ENCODE results near the gene SPACA4.

The SPACA4 gene

DNA sequence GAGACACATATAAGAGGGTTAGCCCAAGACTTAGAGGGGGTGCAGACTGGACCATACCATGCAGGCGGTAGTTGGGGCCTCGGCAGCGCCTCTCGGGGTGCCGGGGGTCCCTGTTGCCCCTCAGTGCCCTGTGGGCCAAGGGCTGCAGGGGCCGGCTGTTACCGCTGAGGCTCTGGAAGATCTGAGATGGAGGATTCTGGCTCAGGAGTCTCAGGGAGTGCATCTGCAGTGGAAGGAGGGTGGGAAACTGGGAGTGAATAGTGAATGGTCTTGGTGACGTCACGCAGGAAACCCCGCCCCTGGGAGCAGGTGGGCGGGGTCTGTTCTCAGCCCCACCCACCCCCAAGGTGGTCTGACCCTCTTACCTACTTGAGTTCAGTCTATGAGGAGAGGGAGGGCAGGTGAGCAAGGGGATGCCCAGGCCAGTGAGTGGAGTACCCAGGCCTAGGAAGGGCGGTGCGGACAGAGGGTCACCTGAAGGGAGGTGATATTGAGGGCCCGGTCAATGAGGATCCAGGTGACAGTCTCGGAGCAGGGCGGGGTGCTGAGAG is 32.4 kb downstream of the SPACA4 start:
- TF ChIP-seq, protein P1, sequence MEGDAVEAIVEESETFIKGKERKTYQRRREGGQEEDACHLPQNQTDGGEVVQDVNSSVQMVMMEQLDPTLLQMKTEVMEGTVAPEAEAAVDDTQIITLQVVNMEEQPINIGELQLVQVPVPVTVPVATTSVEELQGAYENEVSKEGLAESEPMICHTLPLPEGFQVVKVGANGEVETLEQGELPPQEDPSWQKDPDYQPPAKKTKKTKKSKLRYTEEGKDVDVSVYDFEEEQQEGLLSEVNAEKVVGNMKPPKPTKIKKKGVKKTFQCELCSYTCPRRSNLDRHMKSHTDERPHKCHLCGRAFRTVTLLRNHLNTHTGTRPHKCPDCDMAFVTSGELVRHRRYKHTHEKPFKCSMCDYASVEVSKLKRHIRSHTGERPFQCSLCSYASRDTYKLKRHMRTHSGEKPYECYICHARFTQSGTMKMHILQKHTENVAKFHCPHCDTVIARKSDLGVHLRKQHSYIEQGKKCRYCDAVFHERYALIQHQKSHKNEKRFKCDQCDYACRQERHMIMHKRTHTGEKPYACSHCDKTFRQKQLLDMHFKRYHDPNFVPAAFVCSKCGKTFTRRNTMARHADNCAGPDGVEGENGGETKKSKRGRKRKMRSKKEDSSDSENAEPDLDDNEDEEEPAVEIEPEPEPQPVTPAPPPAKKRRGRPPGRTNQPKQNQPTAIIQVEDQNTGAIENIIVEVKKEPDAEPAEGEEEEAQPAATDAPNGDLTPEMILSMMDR (IDR thresholded peaks at IDR 0.05): no peak

DNA sequence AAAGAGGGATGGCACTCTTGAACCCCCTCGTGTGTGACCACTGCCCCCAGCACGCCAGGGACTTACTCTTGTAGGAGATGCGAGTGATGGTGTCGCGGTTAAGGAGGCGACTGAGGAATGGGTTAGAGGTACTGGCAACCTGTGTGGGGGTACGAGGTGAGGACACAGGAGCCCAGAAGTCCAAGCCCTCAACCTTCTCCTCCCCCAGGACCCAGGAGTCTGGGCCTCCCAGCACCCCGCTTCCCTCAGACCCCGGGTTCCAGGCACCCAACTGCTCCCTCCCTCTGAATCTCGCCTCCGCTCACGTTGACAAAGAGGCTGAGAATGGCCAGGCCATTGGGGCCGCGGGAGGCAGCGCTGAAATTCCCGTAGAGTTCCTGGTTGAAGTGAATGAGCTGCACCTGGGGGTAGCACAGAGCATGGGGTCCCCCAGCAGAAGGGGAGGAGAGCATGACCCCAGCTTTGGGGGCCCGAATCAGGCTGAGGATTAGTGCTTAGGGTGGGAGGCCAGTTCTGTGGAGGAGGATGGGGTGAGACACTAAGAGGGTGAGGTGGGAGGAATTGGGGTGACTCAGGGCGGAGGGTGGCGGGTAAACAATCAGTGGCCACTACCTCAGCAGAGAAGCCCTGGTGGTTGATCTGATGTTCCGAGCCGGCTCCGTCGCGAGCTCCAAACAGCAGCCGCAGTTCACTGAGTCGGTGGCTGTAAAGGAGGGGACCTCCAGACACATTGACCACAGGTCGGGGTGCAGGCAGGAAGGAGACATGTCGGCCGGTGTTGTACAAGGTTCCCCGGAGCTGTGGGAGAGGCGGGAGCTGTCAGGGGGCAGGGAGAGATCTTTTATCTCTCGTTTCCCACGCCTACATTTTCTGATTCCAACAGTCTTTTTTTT is 33.2 kb downstream of the SPACA4 start:
- TF ChIP-seq, protein P1 (IDR thresholded peaks at IDR 0.05): no peak

DNA sequence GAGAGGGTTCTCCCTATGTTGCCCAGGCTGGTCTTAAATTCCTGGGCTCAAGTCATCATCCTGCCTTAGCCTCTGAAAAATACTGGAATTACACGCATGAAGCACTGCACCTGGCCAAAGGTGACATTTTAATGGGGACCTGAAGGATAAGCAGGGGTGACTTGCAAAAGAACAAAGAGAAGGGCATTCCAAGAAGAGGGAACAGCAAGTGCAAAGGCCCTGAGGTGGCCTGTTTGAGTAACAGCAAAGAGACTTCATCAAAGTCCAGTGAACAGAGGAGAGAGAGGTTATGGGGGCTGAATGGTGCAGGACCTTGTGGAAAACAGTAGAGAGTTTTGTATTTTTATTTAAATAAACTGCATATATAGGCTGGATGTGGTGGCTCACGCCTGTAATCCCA is 35.3 kb downstream of the SPACA4 start:
- TF ChIP-seq, protein P1 (IDR thresholded peaks at IDR 0.05): no peak

DNA sequence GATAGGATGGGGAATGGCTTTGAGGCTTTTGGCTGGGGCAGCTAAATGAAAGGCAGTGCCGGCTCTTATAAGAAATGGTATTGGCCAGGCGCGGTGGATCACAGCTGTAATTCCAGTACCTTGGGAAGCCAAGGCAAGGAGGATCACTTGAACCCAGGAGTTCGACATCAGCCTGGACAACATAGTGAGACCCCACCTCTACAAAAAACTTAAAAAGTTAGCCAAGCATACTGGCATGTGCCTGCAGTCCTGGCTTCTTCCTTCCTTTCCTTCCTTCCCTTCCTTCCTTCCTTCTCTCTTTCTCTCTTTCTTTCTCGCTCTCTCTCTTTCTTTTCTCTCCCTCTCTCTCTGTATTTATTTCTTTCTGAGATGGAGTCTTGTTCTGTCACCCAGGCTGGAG is 36.3 kb downstream of the SPACA4 start:
- TF ChIP-seq, protein P1 (IDR thresholded peaks at IDR 0.05): no peak

DNA sequence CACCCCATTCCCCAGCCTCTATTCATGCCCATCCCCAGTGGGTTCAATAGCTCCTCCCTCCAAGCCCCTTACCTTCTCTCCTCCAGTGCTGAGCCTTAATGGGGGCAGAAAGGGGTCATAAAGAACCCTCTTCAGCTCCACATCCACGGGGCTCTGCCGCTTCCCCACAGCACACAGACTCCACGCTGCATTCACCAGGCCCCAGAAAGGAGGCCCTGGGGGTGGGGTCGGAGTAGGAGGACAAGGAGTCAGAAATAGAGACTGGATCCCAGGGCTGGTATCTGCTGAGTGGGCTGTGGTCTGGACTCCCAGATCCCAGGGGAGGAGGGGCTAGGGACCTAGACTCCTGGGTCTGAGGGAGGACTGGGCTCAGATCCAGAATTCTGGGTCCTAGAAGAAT is 37.8 kb downstream of the SPACA4 start:
- TF ChIP-seq, protein P1 (IDR thresholded peaks at IDR 0.05): no peak

DNA sequence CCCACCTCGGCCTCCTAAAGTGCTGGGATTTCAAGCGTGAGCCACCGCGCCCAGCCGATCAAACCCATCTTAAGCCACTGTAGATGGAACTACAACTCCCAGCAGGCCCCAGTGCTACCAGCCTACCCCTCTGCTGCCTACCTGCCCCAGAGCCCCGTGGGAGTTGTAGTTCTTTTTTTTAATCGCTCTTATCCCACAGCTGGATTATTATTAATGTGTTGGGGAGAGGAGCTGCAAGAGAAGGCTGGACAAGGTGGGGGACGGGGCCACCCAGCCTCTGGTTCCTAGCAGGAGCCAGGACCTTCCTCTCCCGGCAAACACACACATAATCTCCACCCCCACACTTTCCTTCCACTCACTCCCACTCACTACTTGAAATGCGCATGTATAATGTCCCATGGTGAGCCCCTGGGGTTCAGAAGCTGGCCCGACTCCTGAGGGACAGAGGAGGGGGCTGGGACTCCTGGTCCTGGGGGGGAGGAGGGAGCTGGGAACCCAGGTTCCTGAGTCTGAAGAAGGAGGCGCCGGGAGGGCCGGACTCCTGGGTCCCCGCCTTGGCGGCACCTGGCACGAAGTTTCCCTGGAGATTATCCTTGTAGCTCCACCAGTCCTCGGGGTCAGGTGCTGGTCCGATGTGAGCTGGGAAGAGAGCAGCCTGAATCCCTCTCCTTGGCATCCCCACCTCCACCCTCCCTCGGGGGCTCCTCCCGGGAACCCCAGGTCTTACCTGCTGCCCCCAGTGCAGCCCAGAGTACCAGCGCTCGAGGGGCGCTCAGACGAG is 38.5 kb downstream of the SPACA4 start:
- TF ChIP-seq, protein P1 (IDR thresholded peaks at IDR 0.05): no peak

DNA sequence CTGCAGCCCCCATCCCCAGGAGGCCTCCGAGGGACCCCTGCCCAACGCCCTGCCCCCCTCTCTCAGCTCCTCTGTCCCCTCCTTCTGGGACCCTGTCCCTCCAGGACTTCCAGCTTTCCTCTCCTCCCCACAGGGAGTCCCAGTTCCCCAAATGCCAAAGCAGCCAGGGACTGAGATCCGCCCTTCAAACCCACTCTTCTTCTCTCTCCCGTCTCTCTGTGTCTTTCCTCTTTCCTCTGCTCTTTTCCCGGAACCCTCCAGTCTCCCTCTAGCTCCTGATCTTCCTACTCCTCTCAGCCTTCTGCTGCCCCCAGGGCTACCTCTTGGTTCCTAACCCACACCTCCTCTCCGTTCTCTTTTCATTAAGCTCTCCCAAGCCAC is 39.1 kb downstream of the SPACA4 start:
- TF ChIP-seq, protein P1 (IDR thresholded peaks at IDR 0.05): no peak
